ENCODE results near the gene GARIN5A.

GARIN5A gene

GRCh38 chr19:50462970-50463369 lies 13.7 kb downstream of the GARIN5A start:
- intact Hi-C loops (cut with DNase I; ENCODE audit: low total_unique reads): no loop called here
- no peak overlapping the region for H3K4me3 ChIP-seq
- no peak for DNase-seq
- no peak for TF ChIP-seq CTCF (IDR thresholded peaks at IDR 0.05)
- H3K27ac ChIP-seq: no peak overlapping the region
- no peaks in the 10 kb centered on the region for H3K9me3 ChIP-seq
- no peaks in the 10 kb centered on the region for H3K36me3 ChIP-seq
- peaks cover 0 to 89% of the 10 kb centered on the region in 2 donors for H3K27me3 ChIP-seq
- H3K4me1 ChIP-seq: no peaks in the 10 kb centered on the region

- H3K27ac ChIP-seq: no peak overlapping the region
- DNase-seq: peak in 1 of 2 donors; percentile 58
- intact Hi-C loops (cut with DNase I; ENCODE audit: low total_unique reads): no loop called here
Observed at GRCh38 chr19:50461066-50461875, 15.4 kb downstream of the GARIN5A start.

GRCh38 chr19:50460161-50460765 lies 16.4 kb downstream of the GARIN5A start:
- TF ChIP-seq CTCF (IDR thresholded peaks at IDR 0.05): no peak
- H3K9me3 ChIP-seq: no peaks in the 10 kb centered on the region
- intact Hi-C loops (cut with DNase I; ENCODE audit: low total_unique reads): no loop called here

More at GRCh38 chr19:50461066-50461875, 15.4 kb downstream of the GARIN5A start:
- no peak overlapping the region for H3K4me3 ChIP-seq
- peak; percentile 58 to 66 for TF ChIP-seq CTCF (IDR thresholded peaks at IDR 0.05)
- H3K4me1 ChIP-seq: no peaks in the 10 kb centered on the region
- peaks cover 0 to 88% of the 10 kb centered on the region in 2 donors for H3K27me3 ChIP-seq
- H3K9me3 ChIP-seq: no peaks in the 10 kb centered on the region
- no peaks in the 10 kb centered on the region for H3K36me3 ChIP-seq

GRCh38 chr19:50459638-50460037 lies 17.0 kb downstream of the GARIN5A start:
- Histone ChIP-seq H3K4me1 (no peaks in the 10 kb centered on the region), H3K27me3 (peaks cover 0 to 78% of the 10 kb centered on the region in 2 donors), H3K9me3 (no peaks in the 10 kb centered on the region), H3K36me3 (no peaks in the 10 kb centered on the region), H3K4me3 (no peak overlapping the region), H3K27ac (no peak overlapping the region)
- no peak for DNase-seq
- intact Hi-C loops (cut with DNase I; ENCODE audit: low total_unique reads): no loop called here
- no peak for TF ChIP-seq CTCF (IDR thresholded peaks at IDR 0.05)

More at GRCh38 chr19:50460161-50460765, 16.4 kb downstream of the GARIN5A start:
- Histone ChIP-seq H3K36me3 (no peaks in the 10 kb centered on the region), H3K27me3 (peaks cover 0 to 82% of the 10 kb centered on the region in 2 donors), H3K4me3 (no peak overlapping the region), H3K27ac (no peak overlapping the region), H3K4me1 (no peaks in the 10 kb centered on the region)
- no peak for DNase-seq

- Histone ChIP-seq H3K9me3 (no peaks in the 10 kb centered on the region), H3K27ac (no peak overlapping the region), H3K36me3 (no peaks in the 10 kb centered on the region), H3K27me3 (peaks cover 0 to 73% of the 10 kb centered on the region in 2 donors), H3K4me1 (no peaks in the 10 kb centered on the region), H3K4me3 (no peak overlapping the region)
- intact Hi-C loops (cut with DNase I; ENCODE audit: low total_unique reads): no loop called here
- TF ChIP-seq CTCF (IDR thresholded peaks at IDR 0.05): no peak
- DNase-seq: no peak
Observed at GRCh38 chr19:50459067-50459456, 17.6 kb downstream of the GARIN5A start.
